ENCODE data around the gene SORCS2.

GRCh38 chr4:7714738-7715137 lies 522.4 kb downstream of the SORCS2 start:
- no peak for TF ChIP-seq POLR2A (IDR thresholded peaks at IDR 0.05; ENCODE audit: extremely low read depth, insufficient read length)
- TF ChIP-seq, protein P1, sequence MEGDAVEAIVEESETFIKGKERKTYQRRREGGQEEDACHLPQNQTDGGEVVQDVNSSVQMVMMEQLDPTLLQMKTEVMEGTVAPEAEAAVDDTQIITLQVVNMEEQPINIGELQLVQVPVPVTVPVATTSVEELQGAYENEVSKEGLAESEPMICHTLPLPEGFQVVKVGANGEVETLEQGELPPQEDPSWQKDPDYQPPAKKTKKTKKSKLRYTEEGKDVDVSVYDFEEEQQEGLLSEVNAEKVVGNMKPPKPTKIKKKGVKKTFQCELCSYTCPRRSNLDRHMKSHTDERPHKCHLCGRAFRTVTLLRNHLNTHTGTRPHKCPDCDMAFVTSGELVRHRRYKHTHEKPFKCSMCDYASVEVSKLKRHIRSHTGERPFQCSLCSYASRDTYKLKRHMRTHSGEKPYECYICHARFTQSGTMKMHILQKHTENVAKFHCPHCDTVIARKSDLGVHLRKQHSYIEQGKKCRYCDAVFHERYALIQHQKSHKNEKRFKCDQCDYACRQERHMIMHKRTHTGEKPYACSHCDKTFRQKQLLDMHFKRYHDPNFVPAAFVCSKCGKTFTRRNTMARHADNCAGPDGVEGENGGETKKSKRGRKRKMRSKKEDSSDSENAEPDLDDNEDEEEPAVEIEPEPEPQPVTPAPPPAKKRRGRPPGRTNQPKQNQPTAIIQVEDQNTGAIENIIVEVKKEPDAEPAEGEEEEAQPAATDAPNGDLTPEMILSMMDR (IDR thresholded peaks at IDR 0.05; ENCODE audit: low read depth, low read length), result no peak
- TF ChIP-seq MYC (IDR thresholded peaks at IDR 0.05; ENCODE audit: low read depth, low read length), result no peak
- TF ChIP-seq MAX (IDR thresholded peaks at IDR 0.05; ENCODE audit: low read depth, low read length), result no peak
